NCI-H510A treated with DMSO at 0.1 percent for 48 hours (cell line): ENCODE results near the gene RAB7B.
"Not testable (repeated sequence)": the region's sequence is repeated elsewhere in the genome, so short reads cannot be mapped to it uniquely, and the experiment has no call there.

Source experiments
- DNase-seq: peaks from one replicate; lab custom pipeline; 2025; lab: John Stamatoyannopoulos, UW

Gene RAB7B

GRCh38 chr1:205996641-205997040 lies 6.6 kb downstream of the RAB7B start:
- not testable (repeated sequence) for DNase-seq

DNA sequence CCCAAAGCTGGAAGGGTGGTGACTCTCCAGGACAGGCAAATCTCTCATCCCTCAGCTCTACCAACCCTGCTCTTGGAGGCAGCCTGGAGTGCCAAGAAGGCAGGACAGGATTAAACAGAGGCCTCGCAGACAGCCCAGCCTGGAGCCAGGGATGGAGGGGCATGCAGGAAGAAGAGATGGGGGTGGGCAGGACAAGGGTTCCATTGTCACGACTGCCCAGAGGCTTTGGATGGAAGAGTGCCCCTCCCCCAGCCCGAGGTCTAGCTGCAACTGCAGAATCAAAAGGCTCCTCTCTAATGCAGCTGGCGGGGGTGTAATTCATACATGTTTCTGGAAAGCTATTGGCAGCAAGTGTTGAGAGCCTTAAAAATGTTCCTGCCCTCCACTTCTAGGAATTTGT lies 8.8 kb downstream of the RAB7B start:
- DNase-seq: no peak

- no peak for DNase-seq
Observed at GRCh38 chr1:205993068-205993467, 10.1 kb downstream of the RAB7B start.

DNA sequence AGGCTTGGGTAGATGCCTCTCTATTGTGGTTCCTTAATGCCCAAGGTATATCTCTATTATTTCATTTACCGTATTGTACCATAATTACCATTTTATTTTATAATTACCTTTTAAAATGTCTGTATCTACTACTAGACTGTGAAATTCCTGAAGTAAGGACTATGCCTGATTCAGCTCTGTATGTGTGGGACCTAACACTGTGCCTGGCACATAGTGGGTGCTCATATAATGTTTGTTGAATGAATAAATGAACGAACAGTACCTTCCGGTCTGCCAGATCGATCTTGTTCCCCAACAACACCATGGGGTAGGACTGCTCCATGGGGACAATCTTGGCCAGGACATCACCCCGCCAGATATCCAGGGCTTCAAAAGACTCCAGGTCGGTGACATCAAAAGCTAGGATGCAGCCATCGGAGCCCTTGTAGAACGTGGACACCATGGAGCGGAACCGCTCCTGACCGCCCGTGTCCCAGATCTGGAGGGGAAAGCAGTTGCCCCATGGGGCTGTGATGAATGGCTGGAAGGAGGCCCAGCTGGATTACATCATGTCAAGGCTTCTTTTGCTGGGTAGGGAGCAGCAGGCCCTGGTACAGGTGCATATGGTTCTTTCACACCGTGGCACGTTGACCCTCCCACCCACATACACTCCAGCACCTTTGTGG lies 10.8 kb downstream of the RAB7B start:
- no peak for DNase-seq

DNA sequence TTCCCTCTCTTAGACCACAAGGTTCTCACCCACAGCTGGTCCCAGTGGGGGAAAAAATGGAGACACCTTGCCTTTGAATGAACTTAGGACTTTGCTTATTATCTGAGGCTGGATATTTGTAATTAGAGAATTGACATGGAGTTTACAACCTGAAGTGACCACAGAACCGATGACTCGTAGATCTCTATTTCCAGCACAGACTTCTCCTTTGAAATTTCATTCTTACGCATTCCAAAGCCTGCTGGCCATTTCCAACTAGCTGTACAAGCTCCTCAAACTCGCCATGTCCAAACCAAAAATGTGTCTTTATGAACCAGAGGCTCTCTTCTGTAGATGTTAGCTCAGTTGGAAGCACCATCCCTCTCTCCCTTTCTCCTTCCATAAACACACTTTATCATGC lies 12.0 kb downstream of the RAB7B start:
- no peak for DNase-seq

GRCh38 chr1:205990226-205990625 lies 13.0 kb downstream of the RAB7B start:
- DNase-seq: no peak

DNA sequence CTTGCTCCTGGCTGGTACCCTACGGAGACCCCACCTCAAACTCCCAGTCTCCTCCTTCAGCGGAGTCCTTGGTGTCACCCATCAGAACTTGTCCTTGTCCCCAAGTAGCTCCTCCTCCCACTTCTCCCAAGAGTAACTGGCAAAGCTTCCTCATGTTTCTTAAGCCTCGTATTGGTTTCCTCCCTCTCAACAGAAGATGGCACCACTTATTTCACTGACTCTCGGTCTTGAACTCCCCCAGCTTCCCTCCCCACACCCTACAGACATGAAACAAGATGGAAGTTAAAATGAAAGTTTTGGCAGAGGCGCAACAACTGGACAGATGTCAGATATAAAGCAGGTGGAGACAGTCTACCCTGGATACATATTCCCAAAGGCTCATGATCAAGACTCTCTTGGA lies 13.4 kb downstream of the RAB7B start:
- DNase-seq: no peak

DNA sequence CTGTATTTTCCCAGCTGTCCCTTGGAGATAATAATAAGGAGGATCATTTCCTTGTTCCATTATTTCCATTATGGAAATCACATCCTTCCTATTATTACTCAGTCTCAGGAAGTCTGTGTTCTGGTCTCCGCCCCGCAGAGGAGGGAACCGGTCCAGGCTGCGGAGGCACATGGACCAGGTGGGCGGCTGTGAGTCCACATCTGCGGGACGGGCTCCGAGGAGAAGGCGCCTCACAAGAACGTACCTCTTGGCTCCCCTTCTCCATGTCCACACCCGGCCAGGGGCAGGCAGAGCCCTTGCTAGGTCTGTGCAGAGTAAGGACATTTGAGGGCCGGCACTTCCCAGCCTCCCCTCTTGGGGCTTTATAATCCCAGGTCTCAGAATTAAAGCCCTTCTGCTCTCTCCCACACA lies 14.6 kb downstream of the RAB7B start:
- DNase-seq: no peak

DNA sequence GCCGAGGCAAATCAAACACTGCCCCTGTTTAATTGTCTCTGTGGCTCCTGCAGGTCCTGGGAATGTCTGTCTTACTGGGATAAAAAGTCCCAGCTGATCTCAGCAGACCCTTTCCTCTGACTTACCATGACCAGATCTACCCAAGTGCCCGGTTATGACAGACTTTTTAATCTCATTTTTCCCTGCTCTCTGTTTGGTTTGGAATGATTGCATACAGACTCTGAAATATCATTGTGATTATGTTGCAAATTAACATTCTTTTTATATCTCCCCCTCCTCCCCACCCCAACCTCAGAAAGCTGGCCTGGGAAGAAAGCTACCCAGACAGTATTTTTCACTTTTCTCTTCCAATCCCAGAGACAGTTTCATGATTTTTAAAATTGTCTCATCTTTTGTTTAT lies 16.3 kb downstream of the RAB7B start:
- no peak for DNase-seq

GRCh38 chr1:205986292-205986691 lies 16.9 kb downstream of the RAB7B start:
- no peak for DNase-seq

DNA sequence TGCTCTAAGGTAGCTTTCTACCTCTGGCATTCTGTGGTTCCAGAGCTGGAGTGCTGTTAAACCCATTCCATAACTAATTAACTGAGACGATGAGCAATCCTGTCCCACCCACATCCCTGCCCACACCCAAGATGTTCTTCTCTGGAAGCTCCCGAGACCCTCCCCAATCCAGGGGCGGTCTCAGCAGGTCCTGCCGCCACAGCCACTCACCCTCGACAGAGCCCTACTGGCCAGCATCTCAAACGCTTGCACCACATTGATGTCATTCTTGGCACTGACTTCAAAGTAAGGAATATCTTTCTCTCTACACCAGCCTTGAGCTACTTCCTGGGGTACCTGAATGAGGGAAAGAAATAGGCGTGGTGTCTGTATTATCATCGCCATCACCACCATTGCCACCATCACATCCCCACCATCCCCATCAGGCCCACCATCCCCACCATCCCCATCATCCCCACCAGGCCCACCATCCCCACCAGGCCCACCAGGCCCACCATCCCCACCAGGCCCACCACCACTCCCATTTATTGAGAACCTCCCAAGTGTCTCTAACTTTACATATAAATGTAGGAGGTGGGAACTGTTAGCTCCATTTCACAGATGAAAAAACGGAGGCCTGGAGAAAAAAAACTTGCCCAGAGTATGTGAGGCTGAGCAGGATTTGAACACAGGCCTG lies 17.7 kb downstream of the RAB7B start:
- DNase-seq: no peak

DNA sequence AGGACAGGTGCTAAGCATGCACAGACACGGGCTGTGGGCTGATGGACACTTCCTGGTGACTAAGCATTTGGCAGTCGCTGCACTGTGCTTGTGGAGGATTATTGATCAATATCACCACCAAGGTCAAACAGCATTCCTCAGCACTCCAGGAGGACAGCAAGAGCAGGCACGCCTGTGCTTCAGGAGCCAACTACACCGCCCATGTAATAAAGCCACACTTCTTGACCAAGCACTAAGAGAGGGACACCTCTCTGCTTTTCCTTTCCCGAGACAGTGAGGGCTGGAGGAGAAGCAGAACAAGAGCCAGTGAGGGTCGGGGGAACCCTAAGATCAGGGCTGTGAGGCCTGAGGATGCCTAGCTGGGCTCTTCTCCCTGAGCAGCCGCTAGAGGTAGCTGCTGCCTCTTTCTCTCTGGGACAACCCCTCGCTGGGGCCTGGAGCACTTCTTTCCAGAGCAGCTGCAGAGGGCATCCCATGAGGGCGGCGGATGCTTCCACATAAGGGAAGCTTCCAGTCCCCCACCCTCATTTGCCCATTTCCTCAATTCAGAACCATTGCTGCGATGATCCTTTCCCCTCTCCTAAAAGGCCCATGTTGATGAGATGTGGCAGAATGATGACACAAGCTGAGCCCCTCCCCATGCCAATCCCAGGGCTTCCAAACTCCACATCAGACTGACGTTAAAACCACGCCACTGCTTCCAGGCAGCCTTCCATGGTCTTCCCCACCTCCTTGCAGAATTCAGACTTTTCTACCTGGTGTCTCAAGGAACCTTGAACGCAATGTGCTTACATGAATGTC lies 19.1 kb downstream of the RAB7B start:
- peak; percentile 47 for DNase-seq

DNA sequence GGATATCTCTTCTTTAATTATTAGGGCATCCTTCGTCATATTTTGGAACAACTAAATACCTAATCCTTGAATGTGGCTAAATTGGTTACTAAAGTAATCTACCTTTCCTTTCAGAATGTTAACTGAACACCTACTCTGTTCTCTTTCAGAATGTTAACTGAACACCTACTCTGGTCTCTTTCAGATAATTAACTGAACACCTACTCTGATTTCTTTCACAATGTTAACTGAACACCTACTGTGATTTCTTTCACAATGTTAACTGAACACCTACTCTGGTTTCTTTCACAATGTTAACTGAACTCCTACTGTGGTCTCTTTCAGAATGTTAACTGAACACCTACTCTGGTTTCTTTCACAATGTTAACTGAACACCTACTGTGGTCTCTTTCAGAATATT lies 21.9 kb downstream of the RAB7B start:
- DNase-seq: no peak

DNA sequence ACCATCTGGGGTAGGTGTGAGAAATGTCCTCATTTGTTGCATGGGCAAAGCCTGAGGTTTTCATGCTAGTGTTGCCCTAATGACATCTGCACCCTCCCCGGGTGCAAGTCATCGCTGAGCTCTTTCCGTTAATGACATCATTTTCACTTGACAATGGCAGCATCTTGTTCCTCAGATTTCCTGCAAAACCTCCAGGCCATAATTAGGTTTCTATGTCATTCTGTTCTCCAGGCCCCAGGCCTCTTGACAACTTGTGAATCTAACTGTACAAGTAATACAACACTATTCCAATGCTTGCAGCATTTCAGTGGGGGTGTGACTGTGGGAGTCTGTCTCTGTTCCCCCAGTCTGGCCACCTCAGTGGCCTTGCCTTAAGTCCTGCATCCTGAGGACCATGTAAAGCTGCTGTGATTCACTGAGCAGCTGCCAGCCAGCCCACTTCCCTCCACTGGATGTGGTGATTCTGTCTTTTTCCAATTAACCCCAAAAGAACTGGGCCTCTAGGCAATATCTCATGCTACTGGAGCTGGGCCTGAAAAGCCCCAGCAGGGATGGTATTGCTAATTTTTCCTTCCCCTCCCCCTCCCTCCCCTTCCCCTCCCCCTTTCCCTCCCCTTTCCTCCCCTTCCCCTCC lies 22.8 kb downstream of the RAB7B start:
- DNase-seq: no peak

DNA sequence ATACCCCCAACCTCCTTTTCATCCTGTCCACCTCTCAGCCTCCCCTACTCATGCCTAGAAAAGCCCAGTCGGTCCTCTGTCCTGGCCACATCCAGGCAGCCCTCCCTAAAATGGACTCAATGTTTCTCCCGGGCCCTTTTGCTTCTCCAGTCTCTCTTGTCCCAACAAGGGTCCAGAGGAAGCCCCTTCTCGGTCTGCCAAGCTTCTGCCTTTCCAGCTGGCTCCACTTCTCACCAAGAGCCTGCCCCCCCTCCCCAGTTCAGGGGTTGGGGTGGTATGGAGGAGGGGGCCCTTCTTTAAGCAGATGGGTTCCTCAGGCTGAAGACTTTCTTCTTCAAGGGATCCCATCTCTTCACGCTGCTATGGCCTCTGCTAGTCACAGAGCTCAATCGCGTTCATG lies 23.9 kb downstream of the RAB7B start:
- DNase-seq: no peak

DNA sequence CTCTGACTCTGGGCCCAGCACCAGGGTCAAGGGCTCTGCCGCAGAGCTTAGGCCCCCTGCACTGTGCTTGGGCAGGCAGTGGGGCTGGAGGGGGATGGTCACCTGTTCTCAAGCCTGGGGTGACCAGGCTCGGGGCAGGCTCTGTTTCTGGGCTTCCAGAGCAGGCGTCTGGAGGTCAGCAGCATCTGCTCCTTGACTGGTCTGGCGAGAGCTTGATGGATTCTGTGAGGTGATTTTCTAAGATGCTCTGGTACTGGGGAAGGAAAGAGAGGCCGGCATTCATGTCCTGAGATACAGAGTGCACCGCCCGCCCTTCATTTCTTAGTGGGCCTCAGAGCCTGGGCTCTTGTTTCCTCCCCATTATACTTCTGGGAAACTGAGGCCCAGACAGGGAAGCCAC lies 24.5 kb downstream of the RAB7B start:
- DNase-seq: no peak

DNA sequence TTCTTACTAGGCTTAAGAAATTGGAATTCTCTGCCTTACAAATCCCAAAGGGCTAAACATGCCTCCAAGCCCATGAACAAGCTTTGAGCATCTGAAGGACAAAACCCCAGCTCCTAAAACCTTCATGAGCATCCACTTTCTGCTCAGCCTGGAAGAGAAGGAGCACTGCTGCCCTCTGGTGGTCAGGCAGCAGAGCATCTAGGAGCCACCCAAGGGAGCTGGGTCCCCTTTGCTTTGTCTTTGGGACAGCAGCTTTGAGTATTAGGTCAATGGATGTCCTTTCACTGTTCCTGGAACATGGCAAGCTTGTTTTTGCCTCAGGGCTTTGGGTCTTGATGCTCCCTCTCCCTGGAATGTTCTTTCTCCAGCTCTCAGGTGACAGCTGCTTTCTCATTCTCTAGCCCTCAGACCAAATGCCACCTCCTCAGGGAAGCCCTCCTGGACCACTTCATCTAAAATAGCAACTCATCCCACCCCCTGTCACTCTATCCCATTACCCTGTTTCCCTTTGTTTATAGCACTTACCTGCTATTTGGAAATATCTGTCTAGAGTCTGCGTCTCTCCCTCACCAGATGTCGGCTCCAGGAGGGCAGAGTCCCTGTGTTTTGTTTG lies 25.7 kb downstream of the RAB7B start:
- peak; percentile 82 for DNase-seq

DNA sequence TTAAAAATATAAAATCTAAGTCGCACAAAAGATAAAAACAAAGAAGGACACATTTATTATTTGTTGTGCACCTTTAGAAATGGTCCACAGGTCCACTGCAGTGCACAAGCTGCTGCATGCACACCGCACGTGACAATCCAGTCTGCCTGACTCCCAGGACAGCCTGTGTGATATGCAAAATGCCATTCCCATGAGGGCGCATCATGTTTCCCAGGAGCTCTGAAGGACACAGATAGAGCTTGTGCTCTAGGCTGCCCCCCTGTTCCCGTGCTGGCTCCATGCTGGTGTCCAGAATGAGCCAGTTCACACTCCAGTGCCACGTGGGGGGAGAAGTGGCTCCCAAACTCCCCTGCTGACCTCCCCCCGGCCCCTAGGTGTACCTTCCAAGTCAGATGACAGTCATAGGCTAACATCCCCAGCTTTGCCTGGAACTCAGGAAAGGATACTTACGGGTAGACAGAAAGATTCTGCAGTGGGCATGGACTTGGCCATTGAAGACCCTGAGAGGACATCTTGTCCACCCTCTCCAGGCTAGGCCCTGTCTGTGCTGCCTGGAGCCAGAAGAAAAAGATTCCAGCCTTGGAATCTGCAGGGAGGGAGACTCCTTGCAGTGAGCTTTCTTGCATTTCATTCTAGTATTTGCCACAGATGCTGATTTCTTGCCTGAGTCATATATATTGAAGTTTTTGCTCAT lies 26.3 kb downstream of the RAB7B start:
- peak; percentile 49 for DNase-seq

GRCh38 chr1:205976036-205976435 lies 27.2 kb downstream of the RAB7B start:
- no peak for DNase-seq

DNA sequence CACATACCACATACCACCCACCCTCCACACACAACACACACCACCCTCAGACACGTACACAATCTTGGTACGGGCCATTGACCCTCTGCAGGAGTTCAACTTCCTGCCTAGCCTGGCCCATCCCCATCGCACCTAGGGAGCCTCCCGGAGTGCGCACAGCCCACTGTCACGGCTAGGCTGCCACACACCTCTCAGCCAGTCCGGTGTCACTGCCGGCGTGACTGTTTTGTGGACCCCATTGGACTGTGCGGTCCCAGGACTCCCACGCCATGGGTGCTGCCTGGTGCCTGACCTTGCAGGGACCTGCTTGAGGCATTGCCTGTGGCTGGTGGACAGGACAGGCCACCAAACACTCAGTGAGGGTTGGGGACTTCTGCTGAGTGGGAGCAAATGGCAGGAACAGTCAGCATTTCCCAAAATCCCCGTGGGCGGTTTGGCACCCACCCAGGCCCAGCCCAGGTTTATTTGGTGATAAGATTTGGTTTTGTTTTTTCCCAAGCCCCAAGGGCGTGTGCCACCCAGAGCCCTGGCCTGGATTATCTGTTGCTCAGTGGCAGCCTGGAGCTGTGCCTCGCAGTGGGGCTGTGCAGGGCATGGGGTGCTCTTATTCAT lies 27.7 kb downstream of the RAB7B start:
- DNase-seq: no peak

- no peak for DNase-seq
Observed at GRCh38 chr1:205974712-205975111, 28.5 kb downstream of the RAB7B start.
